ENCODE results near the gene GPR152.
"Not testable (repeated sequence)": the region's sequence is repeated elsewhere in the genome, so short reads cannot be mapped to it uniquely, and the experiment has no call there.

The GPR152 gene

DNA sequence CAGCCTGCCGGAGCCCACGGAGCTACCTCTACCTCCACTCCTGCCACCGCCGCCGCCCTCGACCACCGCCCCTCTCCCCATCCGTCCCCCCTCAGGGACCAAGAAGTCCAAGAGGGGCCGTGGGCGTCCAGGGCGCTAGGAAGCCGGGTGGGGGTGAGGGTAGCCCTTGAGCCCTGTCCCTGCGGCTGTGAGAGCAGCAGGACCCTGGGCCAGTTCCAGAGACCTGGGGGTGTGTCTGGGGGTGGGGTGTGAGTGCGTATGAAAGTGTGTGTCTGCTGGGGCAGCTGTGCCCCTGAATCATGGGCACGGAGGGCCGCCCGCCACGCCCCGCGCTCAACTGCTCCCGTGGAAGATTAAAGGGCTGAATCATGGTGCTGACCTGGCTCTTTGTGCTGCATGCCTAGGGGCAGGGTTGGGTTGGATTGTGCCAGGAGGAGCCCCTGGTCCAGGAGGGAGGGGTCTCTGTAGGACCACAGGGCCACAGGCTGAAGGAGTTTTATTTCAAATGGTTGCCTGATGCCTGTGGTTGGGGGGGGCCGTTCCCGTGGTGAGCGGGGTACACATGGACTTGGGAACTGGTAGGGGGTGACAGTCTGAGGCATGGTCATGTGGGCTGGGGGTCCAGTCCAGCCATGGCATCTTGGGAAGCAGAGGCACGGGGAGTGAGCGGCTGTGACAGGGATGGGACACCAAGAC lies 17.4 kb downstream of the GPR152 start:
- no peak for DNase-seq (ENCODE audit: low read depth)
- Histone ChIP-seq H3K27me3 (replicated peaks; ENCODE audit: control insufficient read depth, insufficient read depth, low read length) (no peaks in the 10 kb centered on the region), H3K4me3 (ENCODE audit: low read length) (no peak overlapping the region), H3K36me3 (ENCODE audit: control insufficient read depth, insufficient read depth, low read length, severe bottlenecking) (peaks cover 61% of the 10 kb centered on the region), H3K4me1 (ENCODE audit: control insufficient read depth, insufficient read depth, low read length) (peaks cover 9% of the 10 kb centered on the region), H3K9ac (ENCODE audit: low read length) (no peak overlapping the region), H3K9me3 (ENCODE audit: control insufficient read depth, low read length) (no peaks in the 10 kb centered on the region)

- DNase-seq (ENCODE audit: low read depth), result no peak
- no peaks in the 10 kb centered on the region for H3K9me3 ChIP-seq (ENCODE audit: control insufficient read depth, low read length)
- H3K4me1 ChIP-seq (ENCODE audit: control insufficient read depth, insufficient read depth, low read length), result peaks cover 7% of the 10 kb centered on the region
- H3K27me3 ChIP-seq (replicated peaks; ENCODE audit: control insufficient read depth, insufficient read depth, low read length), result no peaks in the 10 kb centered on the region
- no peak overlapping the region for H3K4me3 ChIP-seq (ENCODE audit: low read length)
- H3K9ac ChIP-seq (ENCODE audit: low read length), result no peak overlapping the region
- H3K36me3 ChIP-seq (ENCODE audit: control insufficient read depth, insufficient read depth, low read length, severe bottlenecking), result peaks cover 60% of the 10 kb centered on the region
Observed at GRCh38 chr11:67434395-67434881, 18.1 kb downstream of the GPR152 start.

DNA sequence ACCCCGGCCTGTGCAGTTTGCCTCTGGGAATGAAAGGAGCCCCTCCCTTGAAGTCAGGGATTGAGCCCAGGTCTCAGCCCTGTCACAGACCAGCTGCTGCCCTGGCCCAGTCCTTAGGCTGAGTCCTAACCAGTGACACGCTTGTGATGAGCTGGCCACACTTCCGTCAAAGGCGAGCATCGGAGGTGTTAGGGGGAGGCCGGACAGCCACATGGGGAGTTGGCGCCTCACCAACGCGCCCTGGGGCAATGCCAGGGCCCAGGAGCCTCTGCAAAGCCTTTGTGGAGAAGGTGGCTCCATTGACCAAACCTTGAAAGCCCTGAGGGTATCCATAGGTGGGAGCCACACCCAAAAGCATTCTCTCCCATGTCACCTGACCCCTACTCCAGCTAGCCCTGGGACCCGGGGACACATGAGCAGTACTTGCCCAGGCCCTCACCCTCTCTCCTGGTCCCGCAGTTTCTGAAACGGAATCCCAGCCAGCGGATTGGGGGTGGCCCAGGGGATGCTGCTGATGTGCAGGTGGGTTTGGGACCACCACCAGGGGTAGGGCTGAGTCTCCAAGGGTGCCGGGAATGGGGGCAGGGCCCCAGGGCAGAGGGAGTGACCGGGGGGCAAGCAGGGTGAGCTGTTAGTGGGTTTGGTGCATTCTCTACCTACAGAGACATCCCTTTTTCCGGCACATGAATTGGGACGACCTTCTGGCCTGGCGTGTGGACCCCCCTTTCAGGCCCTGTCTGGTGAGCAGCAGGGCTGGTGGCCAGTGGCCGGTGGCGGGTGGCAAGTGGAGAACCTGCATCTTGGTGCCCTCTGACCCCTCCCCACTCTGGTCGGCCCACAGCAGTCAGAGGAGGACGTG lies 18.8 kb downstream of the GPR152 start:
- DNase-seq (ENCODE audit: low read depth), result no peak
- H3K9ac ChIP-seq (ENCODE audit: low read length), result no peak overlapping the region
- no peaks in the 10 kb centered on the region for H3K9me3 ChIP-seq (ENCODE audit: control insufficient read depth, low read length)
- peaks cover 6% of the 10 kb centered on the region for H3K4me1 ChIP-seq (ENCODE audit: control insufficient read depth, insufficient read depth, low read length)
- no peak overlapping the region for H3K4me3 ChIP-seq (ENCODE audit: low read length)
- peaks cover 55% of the 10 kb centered on the region for H3K36me3 ChIP-seq (ENCODE audit: control insufficient read depth, insufficient read depth, low read length, severe bottlenecking)
- H3K27me3 ChIP-seq (replicated peaks; ENCODE audit: control insufficient read depth, insufficient read depth, low read length), result no peaks in the 10 kb centered on the region

- H3K9ac ChIP-seq (ENCODE audit: low read length), result no peak overlapping the region
- peaks cover 6% of the 10 kb centered on the region for H3K4me1 ChIP-seq (ENCODE audit: control insufficient read depth, insufficient read depth, low read length)
- no peak overlapping the region for H3K4me3 ChIP-seq (ENCODE audit: low read length)
- no peaks in the 10 kb centered on the region for H3K27me3 ChIP-seq (replicated peaks; ENCODE audit: control insufficient read depth, insufficient read depth, low read length)
- no peak for DNase-seq (ENCODE audit: low read depth)
- no peaks in the 10 kb centered on the region for H3K9me3 ChIP-seq (ENCODE audit: control insufficient read depth, low read length)
- peaks cover 49% of the 10 kb centered on the region for H3K36me3 ChIP-seq (ENCODE audit: control insufficient read depth, insufficient read depth, low read length, severe bottlenecking)
Observed at GRCh38 chr11:67432655-67433349, 19.7 kb downstream of the GPR152 start.

DNA sequence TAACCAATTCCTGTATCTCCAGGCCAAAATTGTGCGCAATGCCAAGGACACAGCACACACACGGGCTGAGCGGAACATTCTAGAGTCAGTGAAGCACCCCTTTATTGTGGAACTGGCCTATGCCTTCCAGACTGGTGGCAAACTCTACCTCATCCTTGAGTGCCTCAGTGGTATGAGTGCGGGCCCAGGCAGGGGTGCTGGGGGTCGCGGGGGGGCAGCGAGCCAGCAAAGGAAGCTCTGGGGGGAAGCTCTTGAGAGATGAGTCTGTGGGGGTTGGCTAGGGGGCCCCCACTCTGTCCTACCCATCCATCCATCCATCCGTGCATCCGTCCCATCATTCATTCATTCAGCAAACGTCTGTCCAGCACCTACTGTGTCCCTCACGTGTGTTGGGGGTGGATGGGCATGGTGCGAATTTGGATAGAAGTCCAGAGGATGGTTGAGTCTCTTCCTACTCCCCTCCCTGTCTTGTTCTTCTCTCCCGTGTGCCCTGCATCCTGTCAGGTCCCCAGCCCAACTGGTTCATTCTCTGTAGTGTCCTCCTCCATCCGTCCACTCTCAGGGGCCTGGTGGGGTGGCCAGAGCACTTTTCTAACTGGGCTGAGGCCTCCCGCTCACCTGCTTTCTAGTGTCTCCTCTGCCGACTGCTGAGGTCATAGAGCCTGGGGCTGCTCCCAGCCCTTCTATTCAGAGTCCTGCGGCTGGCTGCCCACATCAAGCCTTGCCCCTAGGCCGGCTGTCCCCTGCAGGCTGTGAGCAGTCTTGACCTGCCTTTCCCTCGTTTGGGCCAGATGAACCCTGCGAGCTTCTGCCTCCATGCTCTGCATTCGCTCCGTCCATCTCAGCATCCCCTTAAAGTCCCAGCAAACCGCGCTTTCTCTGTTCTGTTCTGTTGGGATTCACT lies 20.9 kb downstream of the GPR152 start:
- DNase-seq (ENCODE audit: low read depth), result no peak
- Histone ChIP-seq H3K27me3 (replicated peaks; ENCODE audit: control insufficient read depth, insufficient read depth, low read length) (no peaks in the 10 kb centered on the region), H3K9ac (ENCODE audit: low read length) (no peak overlapping the region), H3K4me3 (ENCODE audit: low read length) (no peak overlapping the region), H3K4me1 (ENCODE audit: control insufficient read depth, insufficient read depth, low read length) (peaks cover 10% of the 10 kb centered on the region), H3K36me3 (ENCODE audit: control insufficient read depth, insufficient read depth, low read length, severe bottlenecking) (peaks cover 46% of the 10 kb centered on the region), H3K9me3 (ENCODE audit: control insufficient read depth, low read length) (no peaks in the 10 kb centered on the region)

DNA sequence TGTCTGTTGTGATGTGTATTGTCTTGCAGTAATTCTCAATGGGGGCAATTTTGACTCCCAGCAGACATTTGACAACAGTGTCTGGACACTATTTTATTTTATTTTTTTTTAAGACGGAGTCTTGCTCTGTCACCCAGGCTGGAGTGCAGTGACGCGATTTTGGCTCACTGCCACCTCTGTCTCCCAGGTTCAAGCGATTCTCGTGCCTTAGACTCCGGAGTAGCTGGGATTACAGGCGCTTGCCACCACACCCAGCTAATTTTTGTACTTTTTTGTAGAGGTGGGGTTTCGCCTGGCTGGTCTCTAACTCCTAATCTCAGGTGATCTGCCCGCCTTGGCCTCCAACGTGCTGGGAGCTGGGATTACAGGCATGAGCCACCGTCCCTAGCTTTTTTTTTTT lies 22.8 kb downstream of the GPR152 start:
- H3K4me1 ChIP-seq (ENCODE audit: control insufficient read depth, insufficient read depth, low read length), result peaks cover 10% of the 10 kb centered on the region
- no peak overlapping the region for H3K9ac ChIP-seq (ENCODE audit: low read length)
- peaks cover 37% of the 10 kb centered on the region for H3K36me3 ChIP-seq (ENCODE audit: control insufficient read depth, insufficient read depth, low read length, severe bottlenecking)
- H3K4me3 ChIP-seq (ENCODE audit: low read length), result peak overlapping the region; percentile 100
- DNase-seq (ENCODE audit: low read depth), result no peak
- no peaks in the 10 kb centered on the region for H3K27me3 ChIP-seq (replicated peaks; ENCODE audit: control insufficient read depth, insufficient read depth, low read length)
- H3K9me3 ChIP-seq (ENCODE audit: control insufficient read depth, low read length), result no peaks in the 10 kb centered on the region

GRCh38 chr11:67429038-67429668 lies 23.4 kb downstream of the GPR152 start:
- no peaks in the 10 kb centered on the region for H3K9me3 ChIP-seq (ENCODE audit: control insufficient read depth, low read length)
- no peak for DNase-seq (ENCODE audit: low read depth)

DNA sequence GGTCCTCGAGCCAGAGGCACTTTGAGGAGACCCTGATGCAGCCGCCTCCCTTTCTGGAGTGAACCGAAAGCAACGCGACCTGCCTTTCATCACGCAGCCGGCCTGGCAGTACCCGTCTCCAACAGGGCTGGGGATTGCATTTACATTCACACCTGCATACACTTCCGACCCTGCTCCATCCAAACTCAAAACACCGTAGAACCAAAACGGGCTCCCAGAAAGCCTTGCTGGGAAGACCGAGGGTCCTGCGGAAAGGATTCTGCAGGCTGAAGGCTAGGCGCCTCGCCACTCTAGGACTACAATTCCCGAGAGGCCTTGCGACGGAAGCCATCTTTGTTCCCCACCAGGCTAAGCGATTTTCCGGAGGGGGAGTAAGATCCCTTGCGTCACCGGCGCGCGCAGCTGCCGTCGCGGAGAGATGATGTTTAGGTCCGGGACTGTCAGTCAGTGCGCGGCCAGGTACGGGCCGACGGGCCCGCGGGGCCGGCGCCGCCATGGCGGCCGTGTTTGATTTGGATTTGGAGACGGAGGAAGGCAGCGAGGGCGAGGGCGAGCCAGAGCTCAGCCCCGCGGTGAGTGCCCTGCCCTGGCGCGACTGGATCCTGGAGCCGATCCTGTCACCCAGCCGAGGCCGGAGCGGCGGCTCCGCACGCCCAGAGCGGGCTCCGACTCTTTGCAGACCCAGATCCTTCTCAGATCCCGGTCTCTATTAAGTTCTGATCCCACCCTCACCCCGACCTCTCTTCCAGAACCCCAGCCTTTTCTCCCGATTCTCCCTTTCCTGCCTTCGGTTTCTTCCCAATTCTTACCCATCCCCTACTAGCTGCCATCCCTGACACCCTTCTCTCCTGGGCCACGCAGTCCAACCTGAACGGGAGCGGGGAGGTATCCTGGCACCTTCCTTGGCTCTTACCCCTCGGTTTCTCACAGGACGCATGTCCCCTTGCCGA lies 24.2 kb downstream of the GPR152 start, which contains the start of gene RPS6KB2:
RPS6KB2 (plus strand) TSS at position 443 of the 950 bp plus-strand sequence; CDS start at position 495, 52 bp downstream.
- H3K4me1 ChIP-seq (ENCODE audit: control insufficient read depth, insufficient read depth, low read length), result peaks cover 10% of the 10 kb centered on the region
- peak; percentile 99 for DNase-seq (ENCODE audit: low read depth)

More at GRCh38 chr11:67429038-67429668, 23.4 kb downstream of the GPR152 start:
- peak overlapping the region; percentile 100 for H3K4me3 ChIP-seq (ENCODE audit: low read length)
- peaks cover 32% of the 10 kb centered on the region for H3K36me3 ChIP-seq (ENCODE audit: control insufficient read depth, insufficient read depth, low read length, severe bottlenecking)
- H3K4me1 ChIP-seq (ENCODE audit: control insufficient read depth, insufficient read depth, low read length), result peaks cover 10% of the 10 kb centered on the region
- no peaks in the 10 kb centered on the region for H3K27me3 ChIP-seq (replicated peaks; ENCODE audit: control insufficient read depth, insufficient read depth, low read length)
- peak overlapping the region; percentile 99 for H3K9ac ChIP-seq (ENCODE audit: low read length)

GRCh38 chr11:67427364-67427859 lies 25.1 kb downstream of the GPR152 start:
- not testable (repeated sequence) for H3K27me3 ChIP-seq (replicated peaks; ENCODE audit: control insufficient read depth, insufficient read depth, low read length); H3K9me3 ChIP-seq (ENCODE audit: control insufficient read depth, low read length); H3K4me1 ChIP-seq (ENCODE audit: control insufficient read depth, insufficient read depth, low read length); DNase-seq (ENCODE audit: low read depth)
- peak overlapping the region; percentile 99 for H3K9ac ChIP-seq (ENCODE audit: low read length)
- H3K4me3 ChIP-seq (ENCODE audit: low read length), result peak overlapping the region; percentile 100
- peaks cover 14% of the 10 kb centered on the region for H3K36me3 ChIP-seq (ENCODE audit: control insufficient read depth, insufficient read depth, low read length, severe bottlenecking)

More for the DNA sequence above, 24.2 kb downstream of the GPR152 start, which contains the start of gene RPS6KB2:
- Histone ChIP-seq H3K4me3 (ENCODE audit: low read length) (peak within 1 kb of the TSS; percentile 100), H3K9me3 (ENCODE audit: control insufficient read depth, low read length) (no peaks in the 10 kb centered on the region), H3K27me3 (replicated peaks; ENCODE audit: control insufficient read depth, insufficient read depth, low read length) (no peaks in the 10 kb centered on the region), H3K36me3 (ENCODE audit: control insufficient read depth, insufficient read depth, low read length, severe bottlenecking) (peaks cover 23% of the 10 kb centered on the region), H3K9ac (ENCODE audit: low read length) (peak within 1 kb of the TSS; percentile 99)

All from adipocyte (in vitro differentiated cells).